Endothelial cell of umbilical vein (primary cell): Measurements from ENCODE around the gene MYO7B. TPM values are rescaled to one million over a fixed set of nuclear protein-coding genes. Genes with fewer than 3 reads are reported as not detected.

Source experiments
- BruUV-seq: library from RNA; stranded (reverse); fragments of 400-500 nt; replicated peaks from 2 replicates; lab custom pipeline; 2021; lab: Mats Ljungman, UMichigan
- CTCF ChIA-PET: fragments of 300-600, 350-600 bp; sonication (Branson Sonifier 250); formaldehyde crosslinking; loops from one replicate; lab custom pipeline; 2021; ENCODE audit warnings: antibody characterized with exemption, inconsistent platforms; lab: Charles Lee
- POLR2A ChIA-PET: fragments of 300-600, 350-600 bp; sonication (Branson Sonifier 250); formaldehyde crosslinking; loops from one replicate; lab custom pipeline; 2021; ENCODE audit warnings: antibody characterized with exemption, inconsistent platforms; lab: Charles Lee
- DNase-seq: peaks from one replicate; pipeline ENCODE4 v3.0.0-alpha.2; 2011; ENCODE audit warnings: low read depth, low spot score
- FAIRE-seq: peaks from 2 replicates; lab custom pipeline; 2011; peaks lifted over from hg19 to GRCh38; lab: Jason Lieb, UNC
- H2AFZ ChIP-seq: 2 replicates; pipeline ENCODE4 v1.6.0; 2012; ENCODE audit warnings: low read depth, low read length, control low read depth, inconsistent platforms
- H3K27ac ChIP-seq: 2 replicates; pipeline ENCODE4 v1.5.1; 2011; ENCODE audit warnings: low read depth, mild to moderate bottlenecking, control low read depth, low read length, moderate library complexity; ENCODE audit not compliant: insufficient read depth
- H3K27me3 ChIP-seq, 2 experiments: 2 replicates each; pipeline versions ENCODE4 v1.6.0 to v1.6.1; 2011; ENCODE audit warnings: low read length in 2 of 2, mixed read lengths in 1 of 2; ENCODE audit not compliant: control insufficient read depth in 2 of 2, insufficient read depth in 2 of 2
- H3K36me3 ChIP-seq, 2 experiments: 2 replicates in 1 of 2; 3 replicates in 1 of 2; pipeline ENCODE4 v1.5.1; 2011; ENCODE audit warnings: low read length in 2 of 2, mild to moderate bottlenecking in 1 of 2, moderate library complexity in 1 of 2; ENCODE audit not compliant: control insufficient read depth in 2 of 2, insufficient read depth in 2 of 2; ENCODE audit errors: extremely low read depth in 1 of 2
- H3K4me1 ChIP-seq: 3 replicates; pipeline ENCODE4 v1.5.1; 2011; ENCODE audit warnings: mild to moderate bottlenecking, low read length; ENCODE audit not compliant: control insufficient read depth, insufficient read depth; ENCODE audit errors: extremely low read depth
- H3K4me2 ChIP-seq: 2 replicates; pipeline ENCODE4 v1.6.1; 2011; ENCODE audit warnings: low read length, control low read depth, mixed read lengths; ENCODE audit not compliant: insufficient read depth
- H3K4me3 ChIP-seq, 3 experiments: fragments of 200-600 bp in 1 of 3; sonication (generic), shearing (Covaris generic) in 1 of 3; replicated peaks in 1 of 3; 2 replicates each; pipeline ENCODE4 v1.5.1; 2011 to 2016; ENCODE audit warnings: control low read depth in 3 of 3, low read length in 3 of 3, mild to moderate bottlenecking in 2 of 3, inconsistent platforms in 1 of 3, low read depth in 1 of 3, moderate library complexity in 1 of 3; ENCODE audit not compliant: insufficient read depth in 1 of 3
- H3K79me2 ChIP-seq: 2 replicates; pipeline ENCODE4 v1.6.0; 2012; ENCODE audit warnings: low read length, inconsistent platforms; ENCODE audit not compliant: control insufficient read depth, insufficient read depth
- H3K9ac ChIP-seq: replicated peaks from 2 replicates; pipeline ENCODE3; 2011; ENCODE audit warnings: low read length, control low read depth; ENCODE audit not compliant: insufficient read depth; ENCODE audit errors: extremely low read depth
- H3K9me1 ChIP-seq: replicated peaks from 3 replicates; pipeline ENCODE4 v1.6.0; 2011; ENCODE audit warnings: mild to moderate bottlenecking, low read length; ENCODE audit not compliant: control insufficient read depth, insufficient read depth; ENCODE audit errors: extremely low read depth
- H3K9me3 ChIP-seq: replicated peaks from 2 replicates; pipeline ENCODE4 v1.5.1; 2012; ENCODE audit warnings: low read length, inconsistent platforms; ENCODE audit not compliant: control insufficient read depth, insufficient read depth
- H4K20me1 ChIP-seq: replicated peaks from 2 replicates; pipeline ENCODE3; 2011; ENCODE audit warnings: mild to moderate bottlenecking, low read length; ENCODE audit not compliant: control insufficient read depth, insufficient read depth; ENCODE audit errors: extremely low read depth
- CTCF ChIP-seq, 2 donors: IDR thresholded peaks; 1 replicate in 1 of 2; 2 replicates in 1 of 2; pipeline ENCODE4 v1.5.1; 2011; ENCODE audit warnings: low read length in 2 of 2, mild to moderate bottlenecking in 2 of 2, moderate library complexity in 2 of 2, control low read depth in 1 of 2, inconsistent platforms in 1 of 2, low read depth in 1 of 2; ENCODE audit not compliant: insufficient read depth in 1 of 2; ENCODE audit errors: extremely low read depth in 1 of 2
- EZH2 ChIP-seq: IDR thresholded peaks from 2 replicates; pipeline ENCODE4 v1.6.1; 2012; ENCODE audit warnings: borderline replicate concordance, low read depth, mild to moderate bottlenecking, moderate library complexity, low read length, inconsistent platforms; ENCODE audit not compliant: severe bottlenecking
- FOS ChIP-seq: IDR thresholded peaks from 2 replicates; pipeline ENCODE4 v1.6.1; 2011; ENCODE audit warnings: mild to moderate bottlenecking, low read length, moderate library complexity, borderline replicate concordance; ENCODE audit not compliant: insufficient read depth
- GATA2 ChIP-seq: IDR thresholded peaks from 2 replicates; pipeline ENCODE4 v1.7.0; 2011; ENCODE audit warnings: low read depth, mild to moderate bottlenecking, moderate library complexity, mixed read lengths, low read length; ENCODE audit not compliant: insufficient read length, insufficient read depth
- JUN ChIP-seq: IDR thresholded peaks from 2 replicates; pipeline ENCODE4 v1.6.1; 2011; ENCODE audit warnings: borderline replicate concordance, low read depth; ENCODE audit not compliant: insufficient read length, insufficient read depth
- MYC ChIP-seq: IDR thresholded peaks from one replicate; pipeline ENCODE4 v1.6.1; 2011; ENCODE audit warnings: mild to moderate bottlenecking, low read depth, low read length
- POLR2A ChIP-seq: IDR thresholded peaks from 2 replicates; pipeline ENCODE4 v1.6.1; 2012; ENCODE audit warnings: low read depth, mild to moderate bottlenecking, control low read depth, low read length
- POLR2AphosphoS5 ChIP-seq: IDR thresholded peaks from 2 replicates; pipeline ENCODE4 v1.6.1; 2012; ENCODE audit warnings: low read depth, mild to moderate bottlenecking, control low read depth, low read length, moderate library complexity; ENCODE audit not compliant: insufficient read depth
- dilution Hi-C: fragments of 300-500 bp; cut with MboI; formaldehyde crosslinking; loops from one replicate; pipeline ENCODE4 v1.15.0; 2019; ENCODE audit warnings: low sequenced_read_pairs; ENCODE audit not compliant: extremely low pct_ligation_motif_present
- intact Hi-C: fragments of 100-400 bp; cut with micrococcal nuclease; formaldehyde crosslinking; loops from one replicate; pipeline ENCODE4 v1.10.0; 2022
- polyA plus RNA-seq, 4 experiments: library from polyadenylated mRNA; depleted of rRNA in 3 of 4; stranded (reverse) in 3 of 4; unstranded in 1 of 4; fragments of >200 nt; gene quantifications; 2 replicates each; pipeline versions ENCODE4 v1.2.1 to v1.2.3, GENCODE V29; 2011 to 2012; ENCODE audit warnings: missing spikeins in 1 of 4
- total RNA-seq: library from RNA; stranded (reverse); gene quantifications from 2 replicates; pipeline ENCODE4 v1.2.3, GENCODE V29; 2021
- TF ChIP-seq, protein P1 (sequence below): IDR thresholded peaks from 2 replicates; pipeline ENCODE4 v1.6.1; 2011; ENCODE audit not compliant: insufficient read depth, insufficient read length

Gene MYO7B
- total and polyA plus RNA-seq, 2 donors (not counting 3 experiments of a cell fraction or from before 2014, with no cell fraction given) = 0.17 TPM; not detected in 1

DNA sequence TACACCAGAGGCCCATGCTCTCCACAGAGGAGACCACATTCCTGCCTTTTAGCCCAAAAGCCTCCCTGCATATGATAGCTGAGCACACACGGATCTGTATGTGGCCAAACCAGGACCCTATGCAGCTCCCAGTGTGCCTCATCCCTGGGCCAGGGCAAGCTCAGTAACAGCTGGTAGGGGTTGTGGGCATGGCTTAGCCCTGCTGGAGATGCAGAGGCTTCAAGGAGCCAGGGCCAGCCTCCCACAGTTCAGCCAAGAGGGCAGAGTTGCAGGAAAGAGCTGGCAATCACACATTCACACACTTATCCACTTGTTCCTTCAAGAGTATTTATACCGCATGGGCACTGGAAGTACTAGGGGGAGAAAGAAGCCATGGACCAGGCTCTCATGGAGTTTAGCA is 141.4 kb downstream of the MYO7B start:
- no peak for DNase-seq
- H2AFZ ChIP-seq = no peak overlapping the region
- H3K9ac ChIP-seq = no peak overlapping the region
- POLR2A ChIA-PET = no interaction called here
- no peak overlapping the region for H3K4me3 ChIP-seq
- BruUV-seq = no TSS peak
- no peak overlapping the region for H3K27ac ChIP-seq
- no peaks in the 10 kb centered on the region for H3K79me2 ChIP-seq
- H3K4me1 ChIP-seq = peaks cover 29% of the 10 kb centered on the region
- intact Hi-C loops = no loop called here
- no peaks in the 10 kb centered on the region for H3K36me3 ChIP-seq
- CTCF ChIA-PET = interaction anchor here (3.9 to 5.7 kb wide), 4 partner anchors 18 to 84 kb away, joined by 37 to 151 read pairs (median 50); no protein-coding TSS in a partner anchor
- TF ChIP-seq EZH2 (no peak), GATA2 (no peak), POLR2A (no peak), POLR2AphosphoS5 (no peak), MYC (no peak)
- TF ChIP-seq, protein P1, sequence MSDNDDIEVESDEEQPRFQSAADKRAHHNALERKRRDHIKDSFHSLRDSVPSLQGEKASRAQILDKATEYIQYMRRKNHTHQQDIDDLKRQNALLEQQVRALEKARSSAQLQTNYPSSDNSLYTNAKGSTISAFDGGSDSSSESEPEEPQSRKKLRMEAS = no peak
- no peaks in the 10 kb centered on the region for H3K9me3 ChIP-seq
- H3K4me2 ChIP-seq = no peak overlapping the region
- no peaks in the 10 kb centered on the region for H4K20me1 ChIP-seq
- no peaks in the 10 kb centered on the region for H3K9me1 ChIP-seq
- dilution Hi-C loops = no loop called here
- no peak for FAIRE-seq
- no peaks in the 10 kb centered on the region for H3K27me3 ChIP-seq

DNA sequence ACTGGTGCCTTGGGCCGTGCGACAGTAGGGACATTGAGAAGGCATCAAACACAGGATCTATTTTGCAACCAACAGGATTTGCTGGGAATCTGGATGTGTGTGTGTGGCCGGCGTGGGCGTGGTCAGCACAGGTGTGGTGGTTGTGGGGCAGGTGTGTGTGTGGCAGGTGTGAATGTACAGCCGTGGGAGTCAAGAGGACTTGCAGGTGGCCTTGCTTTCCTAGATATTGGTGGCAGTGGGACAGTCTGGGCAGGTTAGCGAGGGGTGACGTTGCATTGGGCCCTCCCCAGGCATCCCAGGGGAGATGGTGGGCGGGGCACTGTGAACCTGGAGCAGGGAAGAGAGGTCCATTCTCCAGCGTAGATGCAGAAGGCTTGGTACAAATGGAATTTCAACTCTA is 143.0 kb downstream of the MYO7B start:
- H3K27ac ChIP-seq = no peak overlapping the region
- intact Hi-C loops = no loop called here
- no peaks in the 10 kb centered on the region for H3K36me3 ChIP-seq
- no peak for FAIRE-seq
- no peak overlapping the region for H3K4me3 ChIP-seq
- POLR2A ChIA-PET = no interaction called here
- TF ChIP-seq CTCF (IDR thresholded peaks at IDR 0.05; ENCODE audit: extremely low read depth in 1 of 2, insufficient read depth in 1 of 2, low read depth in 1 of 2, low read length in 2 of 2) (no peak), MYC (no peak), EZH2 (no peak), POLR2AphosphoS5 (no peak), POLR2A (no peak), FOS (no peak), GATA2 (no peak), JUN (no peak)
- TF ChIP-seq, protein P1 = no peak
- no peak for DNase-seq
- no peaks in the 10 kb centered on the region for H4K20me1 ChIP-seq
- no peaks in the 10 kb centered on the region for H3K27me3 ChIP-seq
- H3K4me2 ChIP-seq = no peak overlapping the region
- no peak overlapping the region for H2AFZ ChIP-seq
- dilution Hi-C loops = no loop called here
- CTCF ChIA-PET = no interaction called here
- no peak overlapping the region for H3K9ac ChIP-seq
- H3K4me1 ChIP-seq = peaks cover 26% of the 10 kb centered on the region
- no TSS peak for BruUV-seq
- no peaks in the 10 kb centered on the region for H3K9me3 ChIP-seq
- no peaks in the 10 kb centered on the region for H3K79me2 ChIP-seq
- H3K9me1 ChIP-seq = no peaks in the 10 kb centered on the region
